Urothelium cell line (cell line): ENCODE results near the gene CNMD.

Source experiments
- DNase-seq: peaks from one replicate; pipeline ENCODE4 v3.0.0; 2011; ENCODE audit warnings: low spot score, mixed read lengths
- FAIRE-seq: peaks from 2 replicates; lab custom pipeline; 2011; peaks lifted over from hg19 to GRCh38; lab: Jason Lieb, UNC

Gene CNMD

GRCh38 chr13:52739468-52740071 is at the start of gene CNMD:
Gene CNMD (minus strand): TSS chr13:52739820. CDS start chr13:52739701, 119 bp downstream.
- DNase-seq (no peak), FAIRE-seq (no peak)

DNA sequence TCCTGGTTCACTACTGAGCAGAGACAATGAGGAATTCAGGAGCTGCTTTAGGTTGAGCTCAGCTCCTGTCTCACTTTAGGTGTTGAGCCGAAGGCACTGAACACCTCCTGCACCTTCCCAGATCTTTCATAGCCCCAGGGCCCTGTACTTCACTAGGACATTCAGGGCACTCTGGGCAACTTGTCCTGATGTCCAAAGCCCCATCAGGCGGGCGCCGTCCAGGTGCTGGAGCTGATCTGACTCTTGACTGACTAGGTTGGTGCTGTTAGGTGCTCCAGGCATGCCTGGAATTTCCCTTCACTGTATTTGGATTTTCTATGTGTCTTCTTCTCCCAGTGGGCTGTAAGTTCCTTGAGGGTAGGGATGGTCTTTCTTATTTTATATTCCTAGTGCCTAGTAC is 48.4 kb upstream of the CNMD start:
- DNase-seq (no peak), FAIRE-seq (no peak)

GRCh38 chr13:52787235-52787634 is 47.6 kb upstream of the CNMD start:
- DNase-seq (peak; percentile 7), FAIRE-seq (no peak)

DNA sequence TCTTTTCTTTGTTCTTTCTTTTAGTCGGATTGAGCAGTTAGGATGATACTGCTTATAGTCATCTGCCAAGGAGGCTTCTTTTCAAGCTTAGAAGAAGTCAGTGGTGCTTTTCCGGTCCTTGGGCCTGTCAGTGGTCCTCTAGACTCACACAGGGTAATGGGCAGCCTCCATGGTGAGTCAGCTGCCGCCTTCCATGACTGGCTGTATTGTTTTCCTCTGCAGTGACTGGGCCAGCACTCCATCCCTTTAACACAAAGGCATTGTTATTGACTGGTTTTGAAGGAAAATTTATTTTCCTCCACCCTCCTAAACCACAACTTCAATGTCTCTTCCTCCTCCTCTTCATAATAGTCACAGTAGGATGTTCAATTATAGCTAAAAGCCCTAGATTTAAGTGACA is 47.1 kb upstream of the CNMD start:
- FAIRE-seq = no peak
- peak; percentile 71 for DNase-seq

GRCh38 chr13:52785739-52786138 is 46.1 kb upstream of the CNMD start:
- FAIRE-seq (no peak), DNase-seq (peak; percentile 10)

DNA sequence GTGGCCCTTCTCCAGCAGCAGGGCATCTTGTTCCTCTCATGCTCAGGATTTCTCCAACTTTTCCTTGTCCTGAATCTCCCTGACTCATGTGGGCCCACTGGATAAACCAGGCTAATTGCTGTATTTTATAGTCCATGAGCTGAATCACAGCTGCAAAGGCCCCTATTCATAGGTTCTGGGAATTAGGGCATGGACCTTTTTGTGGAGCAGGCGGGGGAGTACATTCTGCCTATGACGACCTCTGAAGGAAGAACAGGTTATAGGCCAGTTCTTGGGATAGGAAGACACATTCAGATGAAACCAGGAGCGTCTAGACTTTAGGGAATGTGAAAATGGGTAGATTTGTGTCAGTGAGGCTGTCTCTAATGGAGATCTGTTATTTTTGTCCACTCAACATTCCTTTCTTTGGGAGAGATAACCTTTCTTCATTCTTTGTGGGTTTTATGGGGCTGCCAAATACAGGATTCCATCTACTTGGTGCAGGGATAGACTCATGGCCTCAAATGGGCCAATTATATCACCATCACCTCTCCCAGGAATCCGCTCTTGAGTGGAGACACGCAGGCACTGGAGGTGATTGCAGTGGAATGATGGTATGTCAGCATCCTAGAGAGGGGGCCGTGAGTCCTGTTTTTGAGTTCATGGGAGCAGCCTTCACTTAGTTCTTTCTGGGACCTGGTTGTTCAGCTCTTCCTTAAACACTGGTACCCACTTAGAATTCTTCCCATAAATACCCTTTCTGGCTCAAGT is 45.1 kb upstream of the CNMD start:
- DNase-seq (no peak), FAIRE-seq (no peak)

DNA sequence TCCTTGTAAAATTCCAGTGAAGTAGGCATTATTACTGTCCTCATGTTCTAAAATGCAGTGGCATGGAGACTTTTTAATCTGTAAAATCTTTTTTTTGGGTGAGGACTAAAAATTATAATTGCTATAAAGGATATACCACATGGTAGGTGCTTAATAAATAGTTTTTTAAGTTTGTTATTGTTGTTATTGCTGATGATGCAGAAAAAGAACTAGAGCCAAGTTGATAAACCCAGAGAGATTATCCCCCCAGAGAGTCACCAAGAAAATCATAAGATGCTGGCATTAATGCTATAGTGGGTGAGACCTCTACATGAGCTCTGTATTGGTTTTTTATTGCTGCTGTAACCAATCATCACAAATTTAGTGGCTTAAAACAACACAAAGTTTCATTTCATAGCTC is 44.3 kb upstream of the CNMD start:
- DNase-seq = no peak
- no peak for FAIRE-seq

GRCh38 chr13:52782471-52783448 is 43.1 kb upstream of the CNMD start:
- DNase-seq (no peak), FAIRE-seq (no peak)

- DNase-seq (no peak), FAIRE-seq (no peak)
Measured at GRCh38 chr13:52780611-52781010, 41.0 kb upstream of the CNMD start.

- FAIRE-seq (no peak), DNase-seq (no peak)
Measured at GRCh38 chr13:52780092-52780491, 40.5 kb upstream of the CNMD start.

DNA sequence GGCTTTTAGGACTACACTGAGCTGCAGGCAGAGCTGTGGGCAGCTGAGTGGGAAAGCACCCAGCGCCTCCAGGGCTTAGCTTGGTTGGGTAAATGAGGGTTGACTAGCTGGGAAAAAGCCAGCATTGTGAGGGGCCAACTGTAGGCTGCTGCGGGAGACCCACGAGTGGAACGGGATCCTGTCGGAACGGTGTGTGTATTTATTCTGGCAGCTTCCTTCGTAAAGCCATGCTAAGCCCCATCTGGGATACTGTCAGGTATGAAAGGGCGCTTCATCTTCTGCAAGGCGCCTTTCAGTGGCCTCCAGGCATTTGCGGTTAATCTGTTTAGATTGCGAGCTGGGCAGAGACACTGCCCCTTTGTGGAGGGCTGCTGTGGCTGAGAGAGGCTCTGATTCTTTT is 39.5 kb upstream of the CNMD start:
- DNase-seq = no peak

DNA sequence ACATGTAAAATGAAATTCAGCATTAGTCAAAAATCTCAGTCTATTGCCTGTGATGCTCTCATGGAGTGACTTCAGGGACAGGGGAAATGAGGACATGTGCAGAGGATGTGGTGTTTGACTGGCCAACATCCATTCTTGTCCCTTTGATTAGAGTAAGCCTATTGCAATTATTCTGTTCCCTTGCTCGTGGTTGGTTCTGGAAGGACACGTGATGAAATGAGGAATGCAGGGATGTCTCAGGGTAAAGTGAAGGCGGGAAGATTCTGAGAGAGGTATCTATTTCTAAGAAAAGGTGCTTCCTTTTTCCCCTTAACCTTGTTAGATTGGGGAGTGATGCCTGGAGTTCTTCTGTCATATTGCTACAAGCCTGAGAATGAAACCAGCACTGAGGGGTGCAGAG is 37.1 kb upstream of the CNMD start:
- FAIRE-seq (no peak), DNase-seq (no peak)

More for the DNA sequence above, 39.5 kb upstream of the CNMD start:
- no peak for FAIRE-seq

DNA sequence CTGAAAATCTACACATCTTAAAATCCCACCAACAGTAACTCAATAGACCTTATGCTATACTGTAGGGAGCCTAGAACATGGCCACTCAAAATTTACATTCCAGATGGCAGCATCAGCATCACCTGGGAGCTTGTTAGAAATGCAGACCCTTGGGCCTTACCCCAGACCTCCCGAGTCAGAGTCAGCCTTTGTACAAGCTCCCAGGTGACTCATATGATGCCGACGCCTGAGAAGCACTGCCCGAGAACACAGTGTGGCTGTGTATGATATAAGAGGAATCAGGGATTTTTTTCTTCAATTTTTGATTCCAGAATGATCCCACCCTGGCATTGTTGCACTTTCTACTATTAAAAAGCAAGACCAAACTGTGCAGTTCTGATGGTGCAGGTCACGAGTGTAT is 35.9 kb upstream of the CNMD start:
- DNase-seq = no peak
- FAIRE-seq = no peak

GRCh38 chr13:52767949-52768516 is 28.4 kb upstream of the CNMD start:
- FAIRE-seq (no peak), DNase-seq (no peak)

DNA sequence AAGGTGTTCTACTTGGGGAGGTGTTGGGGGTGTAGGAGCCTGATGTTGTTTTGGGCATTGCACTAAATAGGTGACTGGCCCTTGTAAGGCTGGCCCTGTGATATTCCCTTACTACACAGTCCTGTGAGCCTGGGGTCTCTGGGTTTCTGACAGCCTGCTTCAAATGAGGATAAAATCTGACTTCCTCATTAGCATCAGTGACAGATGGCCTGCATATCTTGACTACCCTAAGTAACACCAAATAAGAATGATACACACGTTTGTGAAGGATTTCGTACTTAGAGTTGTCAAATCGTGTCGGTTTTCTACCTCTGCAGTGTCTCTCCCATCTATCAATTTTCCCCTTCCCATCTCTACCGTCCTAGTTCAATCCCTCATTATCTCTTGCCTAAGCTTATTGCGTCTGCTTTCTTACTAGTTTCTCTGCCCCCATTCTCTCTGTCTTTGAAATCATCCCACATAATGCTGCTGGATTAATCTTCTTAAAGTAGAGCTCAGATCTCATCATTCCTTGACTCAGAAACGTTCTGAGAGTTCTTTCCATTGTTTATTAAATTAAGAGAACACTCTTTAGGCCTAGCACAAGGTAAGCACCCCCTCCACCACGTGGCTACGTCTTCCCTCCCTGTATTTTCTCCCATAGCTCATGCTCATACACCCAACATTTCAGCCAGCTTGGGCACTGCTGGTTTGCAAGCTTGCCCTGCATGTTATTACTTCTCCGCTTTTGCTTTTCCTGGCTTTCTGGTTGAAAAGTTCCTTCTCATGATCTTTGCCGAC is 26.2 kb upstream of the CNMD start:
- no peak for FAIRE-seq
- DNase-seq = no peak

DNA sequence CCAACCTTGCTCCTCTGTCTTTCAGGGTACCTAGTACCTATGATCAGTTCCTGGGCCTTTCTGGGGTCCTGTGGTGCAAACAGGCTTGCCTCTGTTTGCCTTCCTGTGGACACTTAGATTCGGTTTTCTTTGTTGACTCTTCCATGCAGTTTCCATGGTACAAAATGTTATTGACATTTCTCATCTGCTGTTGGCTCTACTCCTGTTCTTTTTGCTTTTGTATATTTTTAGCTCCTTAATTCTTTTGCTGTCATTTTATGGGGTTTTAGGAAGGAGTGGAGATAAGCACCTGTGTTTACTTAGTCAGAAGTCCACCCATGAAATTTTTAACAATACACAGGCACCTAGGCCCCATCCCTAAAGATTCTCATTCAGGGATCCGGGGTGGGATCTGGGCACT is 20.5 kb upstream of the CNMD start:
- FAIRE-seq = no peak

DNA sequence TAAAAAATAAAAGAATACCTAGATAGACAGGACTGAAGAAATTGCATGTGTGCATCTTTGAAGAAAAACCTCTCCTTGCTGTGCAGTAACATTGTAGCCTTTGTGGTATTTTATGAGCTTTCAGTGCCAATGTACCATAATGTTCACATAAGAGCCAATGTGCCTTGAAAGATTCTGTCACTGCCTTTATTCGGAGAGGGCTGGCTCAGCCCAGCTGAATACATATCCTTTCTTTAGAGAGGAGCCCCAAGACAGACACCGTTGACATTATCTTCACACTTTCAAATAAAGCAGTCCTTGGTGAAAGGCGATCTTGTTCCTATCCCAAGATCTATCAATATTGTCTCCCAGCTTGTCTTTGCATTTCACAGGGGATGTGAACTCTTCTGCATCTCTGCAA is 18.5 kb upstream of the CNMD start:
- FAIRE-seq (no peak), DNase-seq (no peak)

More for the DNA sequence above, 20.5 kb upstream of the CNMD start:
- no peak for DNase-seq

DNA sequence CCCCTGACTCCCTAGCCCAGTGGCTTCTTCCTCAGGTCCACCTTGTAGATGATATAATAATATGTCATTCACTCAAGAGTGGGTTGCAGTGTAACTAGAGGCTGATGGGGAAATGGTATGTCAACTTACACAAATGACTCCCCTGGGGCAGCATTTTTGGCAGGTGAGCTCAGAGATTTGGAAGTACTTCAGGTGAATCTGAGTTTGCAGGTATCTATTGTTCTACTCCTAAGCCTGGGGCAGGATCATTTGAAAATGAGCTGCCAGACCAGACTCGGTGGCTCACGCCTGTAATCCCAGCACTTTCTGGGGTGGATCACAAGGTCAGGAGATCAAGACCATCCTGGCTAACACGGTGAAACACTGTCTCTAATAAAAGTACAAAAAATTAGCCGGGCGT is 11.6 kb upstream of the CNMD start:
- no peak for FAIRE-seq
- DNase-seq = no peak

DNA sequence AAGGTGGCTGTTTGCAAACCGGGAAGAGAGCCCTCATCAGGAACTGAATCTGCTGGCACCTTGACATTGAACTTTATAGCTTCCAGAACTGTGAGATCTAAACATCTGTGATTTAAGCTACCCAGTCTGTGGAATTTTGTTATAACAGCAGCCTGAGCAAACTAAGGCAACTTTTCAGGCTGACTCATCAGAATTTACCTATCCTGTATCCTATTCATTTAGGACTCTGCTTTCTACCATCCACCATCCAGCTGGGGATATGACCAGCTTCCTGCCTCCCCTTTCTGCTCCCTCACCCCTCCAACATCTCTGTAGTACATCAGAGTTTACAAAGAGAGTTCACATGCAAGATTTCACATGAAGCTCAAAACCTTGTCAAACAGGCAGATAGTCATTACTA is 11.1 kb upstream of the CNMD start:
- no peak for FAIRE-seq
- DNase-seq = no peak

DNA sequence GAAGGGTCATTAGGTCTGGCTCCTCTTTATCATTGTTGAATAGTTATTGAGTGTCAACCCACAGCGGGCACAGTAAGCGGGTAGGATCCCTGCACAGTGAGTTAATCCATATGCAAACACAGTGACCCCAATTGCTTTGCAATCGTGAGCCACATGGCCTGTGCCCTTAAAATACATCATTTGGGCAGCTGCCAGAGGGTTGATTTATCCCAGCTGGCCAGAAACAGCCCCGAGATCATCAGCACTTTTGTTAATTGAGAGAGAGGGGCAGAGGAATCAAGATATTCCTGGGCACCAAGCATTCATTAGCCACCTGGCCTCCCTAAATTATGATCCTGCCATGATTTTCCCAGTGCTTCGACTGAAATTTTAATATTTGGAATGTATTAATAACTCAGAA is 9.8 kb upstream of the CNMD start:
- FAIRE-seq (no peak), DNase-seq (no peak)
